IPS-18a (cell line): ENCODE results near the gene IFT122.
"Not testable (repeated sequence)": the region's sequence is repeated elsewhere in the genome, so short reads cannot be mapped to it uniquely, and the experiment has no call there.

Source experiments
- H3K27ac ChIP-seq: one replicate; pipeline ENCODE4 v1.5.1; 2013; ENCODE audit warnings: low read length
- H3K27me3 ChIP-seq: one replicate; pipeline ENCODE4 v1.6.1; 2013; ENCODE audit warnings: mild to moderate bottlenecking, low read length; ENCODE audit not compliant: control insufficient read depth, insufficient read depth
- H3K36me3 ChIP-seq: one replicate; pipeline ENCODE4 v1.6.1; 2013; ENCODE audit warnings: low read depth, low read length; ENCODE audit not compliant: control insufficient read depth
- H3K4me1 ChIP-seq: one replicate; pipeline ENCODE4 v1.6.1; 2013; ENCODE audit warnings: low read depth, low read length; ENCODE audit not compliant: control insufficient read depth
- H3K4me3 ChIP-seq: one replicate; pipeline ENCODE4 v1.5.1; 2013; ENCODE audit warnings: low read length
- H3K9ac ChIP-seq: one replicate; pipeline ENCODE4 v1.6.1; 2013; ENCODE audit warnings: mild to moderate bottlenecking, low read length, moderate library complexity
- H3K9me3 ChIP-seq: one replicate; pipeline ENCODE4 v1.6.1; 2013; ENCODE audit warnings: low read depth, low read length; ENCODE audit not compliant: control insufficient read depth

IFT122 gene

GRCh38 chr3:129515108-129515820 is 75.2 kb downstream of the IFT122 start:
- not testable (repeated sequence) for H3K9ac ChIP-seq, H3K4me3 ChIP-seq, H3K27me3 ChIP-seq, H3K9me3 ChIP-seq, H3K4me1 ChIP-seq, H3K27ac ChIP-seq, H3K36me3 ChIP-seq

GRCh38 chr3:129515821-129516432 is 75.9 kb downstream of the IFT122 start:
- not testable (repeated sequence) for H3K4me1 ChIP-seq, H3K9me3 ChIP-seq, H3K4me3 ChIP-seq, H3K9ac ChIP-seq, H3K27me3 ChIP-seq, H3K27ac ChIP-seq, H3K36me3 ChIP-seq

- Histone ChIP-seq H3K27me3 (no peaks in the 10 kb centered on the region), H3K9ac (no peak overlapping the region), H3K4me1 (no peaks in the 10 kb centered on the region), H3K9me3 (no peaks in the 10 kb centered on the region), H3K36me3 (peaks cover under 1% of the 10 kb centered on the region), H3K27ac (no peak overlapping the region), H3K4me3 (no peak overlapping the region)
Observed at GRCh38 chr3:129517516-129517915, 77.5 kb downstream of the IFT122 start.

GRCh38 chr3:129518038-129518561 is 78.1 kb downstream of the IFT122 start:
- no peak overlapping the region for H3K27ac ChIP-seq
- H3K9ac ChIP-seq: no peak overlapping the region
- H3K4me1 ChIP-seq: no peaks in the 10 kb centered on the region
- H3K9me3 ChIP-seq: no peaks in the 10 kb centered on the region
- no peaks in the 10 kb centered on the region for H3K27me3 ChIP-seq
- no peak overlapping the region for H3K4me3 ChIP-seq
- H3K36me3 ChIP-seq: no peaks in the 10 kb centered on the region

GRCh38 chr3:129518581-129518980 is 78.6 kb downstream of the IFT122 start:
- Histone ChIP-seq H3K36me3 (no peaks in the 10 kb centered on the region), H3K9me3 (no peaks in the 10 kb centered on the region), H3K4me1 (no peaks in the 10 kb centered on the region), H3K27me3 (no peaks in the 10 kb centered on the region), H3K27ac (no peak overlapping the region), H3K9ac (no peak overlapping the region), H3K4me3 (no peak overlapping the region)

- H3K4me1 ChIP-seq: no peaks in the 10 kb centered on the region
- no peaks in the 10 kb centered on the region for H3K36me3 ChIP-seq
- no peaks in the 10 kb centered on the region for H3K27me3 ChIP-seq
- H3K9ac ChIP-seq: no peak overlapping the region
- H3K27ac ChIP-seq: no peak overlapping the region
- no peak overlapping the region for H3K4me3 ChIP-seq
- no peaks in the 10 kb centered on the region for H3K9me3 ChIP-seq
Observed at GRCh38 chr3:129519449-129519848, 79.4 kb downstream of the IFT122 start.

- Histone ChIP-seq H3K4me1 (no peaks in the 10 kb centered on the region), H3K36me3 (no peaks in the 10 kb centered on the region), H3K9ac (no peak overlapping the region)
Observed at GRCh38 chr3:129519896-129520715, 80.1 kb downstream of the IFT122 start.

GRCh38 chr3:129520960-129521359 is 80.9 kb downstream of the IFT122 start:
- Histone ChIP-seq H3K4me1 (peaks cover under 1% of the 10 kb centered on the region), H3K9me3 (no peaks in the 10 kb centered on the region), H3K27ac (no peak overlapping the region)

More at GRCh38 chr3:129519896-129520715, 80.1 kb downstream of the IFT122 start:
- no peaks in the 10 kb centered on the region for H3K9me3 ChIP-seq
- no peak overlapping the region for H3K27ac ChIP-seq
- no peaks in the 10 kb centered on the region for H3K27me3 ChIP-seq
- no peak overlapping the region for H3K4me3 ChIP-seq

GRCh38 chr3:129521611-129522010 is 81.6 kb downstream of the IFT122 start:
- Histone ChIP-seq H3K36me3 (no peaks in the 10 kb centered on the region), H3K27me3 (no peaks in the 10 kb centered on the region), H3K9me3 (no peaks in the 10 kb centered on the region), H3K4me3 (no peak overlapping the region), H3K27ac (no peak overlapping the region), H3K9ac (no peak overlapping the region), H3K4me1 (peaks cover 7% of the 10 kb centered on the region)

More at GRCh38 chr3:129520960-129521359, 80.9 kb downstream of the IFT122 start:
- Histone ChIP-seq H3K27me3 (no peaks in the 10 kb centered on the region), H3K36me3 (no peaks in the 10 kb centered on the region), H3K9ac (no peak overlapping the region), H3K4me3 (no peak overlapping the region)

GRCh38 chr3:129522953-129523352 is 82.9 kb downstream of the IFT122 start:
- H3K27me3 ChIP-seq: no peaks in the 10 kb centered on the region
- H3K4me3 ChIP-seq: no peak overlapping the region
- no peak overlapping the region for H3K9ac ChIP-seq
- H3K27ac ChIP-seq: no peak overlapping the region
- no peaks in the 10 kb centered on the region for H3K9me3 ChIP-seq
- H3K4me1 ChIP-seq: peaks cover 7% of the 10 kb centered on the region
- H3K36me3 ChIP-seq: no peaks in the 10 kb centered on the region

- Histone ChIP-seq H3K9me3 (no peaks in the 10 kb centered on the region), H3K9ac (no peak overlapping the region), H3K27ac (no peak overlapping the region), H3K27me3 (no peaks in the 10 kb centered on the region), H3K4me1 (peaks cover 7% of the 10 kb centered on the region), H3K4me3 (no peak overlapping the region), H3K36me3 (no peaks in the 10 kb centered on the region)
Observed at GRCh38 chr3:129524081-129524480, 84.1 kb downstream of the IFT122 start.
